ENCODE results near the gene AGPAT2.

The AGPAT2 gene

DNA sequence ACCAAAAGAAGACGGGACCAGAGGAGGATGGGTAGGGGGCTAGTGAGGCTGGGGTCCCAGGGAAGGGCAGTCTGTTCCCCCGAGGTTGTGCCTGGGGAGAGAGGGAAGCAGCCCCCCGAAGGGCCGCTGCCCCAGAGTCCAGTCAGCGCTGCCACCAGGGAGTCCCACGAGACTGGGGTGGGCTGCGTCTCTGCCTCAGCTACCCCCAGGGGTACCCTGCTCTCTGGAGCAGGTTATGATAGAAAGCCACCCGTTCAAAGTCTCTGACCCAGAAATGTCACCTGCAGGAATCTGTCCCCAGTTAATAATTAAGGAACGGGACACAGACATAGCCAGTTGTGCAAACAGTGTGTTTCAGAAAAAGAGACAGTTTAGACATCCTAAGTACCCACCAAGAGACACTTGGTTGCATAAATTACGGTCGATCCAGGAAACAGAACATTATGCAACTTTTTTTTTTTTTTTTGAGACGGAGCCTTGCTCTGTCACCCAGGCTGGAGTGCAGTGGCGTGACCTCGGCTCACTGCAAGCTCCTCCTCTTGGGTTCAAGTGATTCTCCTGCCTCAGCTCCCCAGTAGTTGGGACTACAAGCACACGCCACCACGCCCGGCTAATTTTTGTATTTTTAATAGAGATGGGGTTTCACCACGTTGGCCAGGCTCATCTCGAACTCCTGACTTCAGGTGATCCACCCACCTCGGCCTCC lies 10.7 kb upstream of the AGPAT2 start:
- TF ChIP-seq ZFX (IDR thresholded peaks at IDR 0.05; ENCODE audit: borderline replicate concordance) = no peak
- TF ChIP-seq, protein P1, sequence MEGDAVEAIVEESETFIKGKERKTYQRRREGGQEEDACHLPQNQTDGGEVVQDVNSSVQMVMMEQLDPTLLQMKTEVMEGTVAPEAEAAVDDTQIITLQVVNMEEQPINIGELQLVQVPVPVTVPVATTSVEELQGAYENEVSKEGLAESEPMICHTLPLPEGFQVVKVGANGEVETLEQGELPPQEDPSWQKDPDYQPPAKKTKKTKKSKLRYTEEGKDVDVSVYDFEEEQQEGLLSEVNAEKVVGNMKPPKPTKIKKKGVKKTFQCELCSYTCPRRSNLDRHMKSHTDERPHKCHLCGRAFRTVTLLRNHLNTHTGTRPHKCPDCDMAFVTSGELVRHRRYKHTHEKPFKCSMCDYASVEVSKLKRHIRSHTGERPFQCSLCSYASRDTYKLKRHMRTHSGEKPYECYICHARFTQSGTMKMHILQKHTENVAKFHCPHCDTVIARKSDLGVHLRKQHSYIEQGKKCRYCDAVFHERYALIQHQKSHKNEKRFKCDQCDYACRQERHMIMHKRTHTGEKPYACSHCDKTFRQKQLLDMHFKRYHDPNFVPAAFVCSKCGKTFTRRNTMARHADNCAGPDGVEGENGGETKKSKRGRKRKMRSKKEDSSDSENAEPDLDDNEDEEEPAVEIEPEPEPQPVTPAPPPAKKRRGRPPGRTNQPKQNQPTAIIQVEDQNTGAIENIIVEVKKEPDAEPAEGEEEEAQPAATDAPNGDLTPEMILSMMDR (IDR thresholded peaks at IDR 0.05) = no peak
- H3K27ac ChIP-seq = peak overlapping the region; percentile 43; the same call in 1 of the 2 replicates

DNA sequence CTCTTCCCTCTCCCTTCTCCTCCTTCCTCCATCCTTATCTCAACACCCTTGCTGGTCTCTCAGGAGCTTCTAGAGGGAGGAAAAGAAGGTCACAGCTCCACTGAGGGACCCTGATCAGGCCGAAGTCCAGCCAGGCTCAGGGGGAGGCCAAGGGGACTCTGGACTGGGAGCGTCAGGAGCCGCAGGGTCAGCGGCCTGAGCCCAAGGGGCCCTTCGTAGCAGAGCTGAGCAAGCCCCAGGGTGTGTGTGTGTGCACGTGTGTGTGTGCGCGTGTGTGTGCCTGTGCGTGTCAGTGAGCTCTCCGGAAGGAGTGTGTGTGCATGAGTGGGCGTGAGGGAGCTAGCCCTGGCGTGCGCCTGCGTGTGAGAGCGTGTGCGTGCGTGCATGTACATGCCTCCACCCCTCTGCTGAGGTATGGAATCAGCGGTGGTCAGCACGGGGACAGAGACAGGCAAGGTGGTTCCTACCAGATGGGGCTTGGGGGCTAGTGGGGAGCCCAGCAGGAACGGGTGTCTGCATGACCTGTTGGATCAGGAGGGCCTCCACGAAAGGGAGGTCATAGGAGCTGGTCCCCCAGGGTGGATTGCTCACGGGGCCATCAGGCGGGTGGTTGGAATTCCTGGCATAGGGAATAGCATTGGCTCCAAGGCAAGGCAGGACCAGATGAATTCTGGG lies 10.0 kb upstream of the AGPAT2 start:
- TF ChIP-seq, protein P1 (IDR thresholded peaks at IDR 0.05) = no peak
- no peak for TF ChIP-seq ZFX (IDR thresholded peaks at IDR 0.05; ENCODE audit: borderline replicate concordance)
- H3K27ac ChIP-seq = peak overlapping the region; percentile 43; the same call in 1 of the 2 replicates

DNA sequence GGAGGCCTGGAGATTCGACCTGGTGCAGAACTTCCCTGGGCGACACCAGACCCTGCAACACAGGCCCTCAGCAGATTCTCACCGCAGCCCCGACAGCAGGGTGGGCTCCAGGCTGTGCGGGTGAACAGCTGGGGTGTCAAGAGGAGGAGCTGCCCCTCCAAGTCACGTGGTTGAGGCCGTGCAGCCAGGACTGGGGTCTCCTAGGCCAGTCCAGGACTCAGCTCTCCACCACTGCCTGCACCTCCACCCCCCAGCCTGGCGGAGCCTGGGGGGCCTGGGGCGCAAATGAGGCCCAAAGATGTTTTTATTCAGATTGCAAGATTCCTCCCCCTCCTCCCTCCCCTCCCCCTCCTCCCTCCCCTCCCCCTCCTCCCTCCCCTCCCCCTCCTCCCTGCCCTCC lies 9.2 kb upstream of the AGPAT2 start:
- peak overlapping the region; percentile 56 for H3K27ac ChIP-seq
- TF ChIP-seq, protein P1 (IDR thresholded peaks at IDR 0.05) = no peak

DNA sequence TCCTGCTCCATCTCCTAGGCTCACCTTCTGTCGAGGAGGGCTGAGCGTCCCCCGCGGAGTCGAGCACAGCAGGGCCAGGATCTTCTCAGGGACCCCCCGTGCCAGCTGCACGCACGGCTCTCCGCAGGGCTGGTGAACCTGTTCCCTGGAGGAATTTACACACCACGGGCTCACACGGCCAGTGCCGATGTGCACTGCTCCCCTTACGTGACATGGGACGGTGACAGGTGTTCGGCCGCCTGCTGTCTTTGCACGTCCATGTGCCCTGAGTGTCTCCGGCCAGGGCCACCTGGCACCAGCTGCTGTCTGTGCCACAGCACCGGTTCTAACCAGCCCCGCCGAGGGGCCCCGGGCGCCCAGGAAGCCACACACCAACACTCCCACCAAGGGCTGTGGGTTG lies 8.7 kb upstream of the AGPAT2 start:
- no peak for TF ChIP-seq ZFX (IDR thresholded peaks at IDR 0.05; ENCODE audit: borderline replicate concordance)
- TF ChIP-seq, protein P1 (IDR thresholded peaks at IDR 0.05) = no peak

DNA sequence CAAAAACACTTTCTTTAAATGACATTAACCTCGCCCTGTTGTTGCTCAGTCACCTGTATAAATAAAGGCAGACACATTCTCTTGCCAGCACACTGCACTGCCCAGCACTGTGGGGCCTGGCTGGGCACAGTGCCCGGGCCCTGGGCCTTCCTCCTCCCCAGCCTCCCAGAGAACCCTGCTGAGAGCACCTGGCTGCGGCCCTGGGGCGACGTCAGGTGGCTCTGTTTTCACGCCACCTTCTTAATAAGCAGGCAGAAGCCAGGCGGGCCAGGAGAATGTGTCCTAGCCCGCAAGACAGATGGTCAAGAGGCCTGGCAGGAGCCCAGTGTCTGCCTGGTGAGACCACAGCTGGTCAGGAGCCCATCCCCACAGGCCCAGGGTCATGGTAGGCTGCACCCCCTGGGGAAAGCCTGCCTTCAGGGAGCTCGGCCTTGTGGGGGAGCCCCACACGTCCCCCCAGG lies 8.2 kb upstream of the AGPAT2 start:
- peak overlapping the region; percentile 56 for H3K27ac ChIP-seq
- no peak for TF ChIP-seq ZFX (IDR thresholded peaks at IDR 0.05; ENCODE audit: borderline replicate concordance)
- TF ChIP-seq, protein P1 (IDR thresholded peaks at IDR 0.05) = no peak

More for the DNA sequence above, 8.7 kb upstream of the AGPAT2 start:
- peak overlapping the region; percentile 56 for H3K27ac ChIP-seq

DNA sequence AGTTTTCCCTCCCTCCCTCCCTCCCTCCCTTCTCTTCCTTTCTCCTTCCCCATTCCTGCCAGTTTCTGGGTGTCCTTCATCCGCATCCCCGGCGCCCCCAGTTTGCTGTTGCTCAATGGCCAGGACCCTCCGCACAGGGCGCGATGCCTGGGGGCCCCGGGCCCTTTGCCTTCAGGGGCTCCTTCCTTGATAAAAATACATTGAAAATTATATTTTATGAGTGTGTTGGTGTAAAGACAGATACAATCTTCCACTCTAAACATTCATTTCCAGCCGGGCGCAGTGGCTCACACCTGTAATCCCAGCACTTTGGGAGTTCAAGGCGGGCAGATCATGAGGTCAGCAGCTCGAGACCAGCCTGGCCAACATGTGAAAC lies 7.6 kb upstream of the AGPAT2 start:
- H3K27ac ChIP-seq = peak overlapping the region; percentile 56
- TF ChIP-seq, protein P1 (IDR thresholded peaks at IDR 0.05) = no peak
- TF ChIP-seq ZFX (IDR thresholded peaks at IDR 0.05; ENCODE audit: borderline replicate concordance) = no peak

Data from 22Rv1 (cell line).